HCT116 (cell line): ENCODE data around the gene MYLK. TPM values are rescaled to one million over a fixed set of nuclear protein-coding genes. Genes with fewer than 3 reads are reported as not detected.

ENCODE experiments used
- ATAC-seq: fragments of 200-7000 bp; cut with Tn5 transposase; 2 replicates; pipeline ENCODE4 v1.9.1; 2020; ENCODE audit warnings: mild to moderate bottlenecking, moderate library complexity
- BruUV-seq: library from RNA; stranded (reverse); fragments of 400-500 nt; replicated peaks from 2 replicates; lab custom pipeline; 2021; lab: Mats Ljungman, UMichigan
- CTCF ChIA-PET: fragments of 300-600 bp; sonication (Branson Sonifier 250); formaldehyde crosslinking; loops from one replicate; lab custom pipeline; 2021; ENCODE audit warnings: antibody characterized with exemption; lab: Charles Lee
- POLR2A ChIA-PET: fragments of 300-600, 350-600 bp; sonication (Branson Sonifier 250); formaldehyde crosslinking; loops from one replicate; lab custom pipeline; 2021; ENCODE audit warnings: antibody characterized with exemption; lab: Charles Lee
- RAD21 ChIA-PET, 2 experiments: fragments of 300-600 bp; sonication (Branson Sonifier 250); formaldehyde crosslinking; loops; one replicate each; lab custom pipeline; 2023; ENCODE audit warnings: low total read pairs in 2 of 2; ENCODE audit not compliant: uncharacterized antibody in 2 of 2, unreplicated experiment in 2 of 2, low non-redundant PET in 1 of 2; lab: Charles Lee
- DNase-seq: peaks from one replicate; pipeline ENCODE4 v3.0.0-alpha.2; 2010; ENCODE audit warnings: low read depth, low spot score
- H2AFZ ChIP-seq: fragments of 200-600 bp; shearing (Covaris generic), sonication (generic); 2 replicates; pipeline ENCODE4 v1.6.1; 2017; ENCODE audit warnings: low read depth, mixed run types, mixed read lengths, antibody characterized with exemption, low read length; ENCODE audit not compliant: poor library complexity, severe bottlenecking
- H3K27ac ChIP-seq: 2 replicates; pipeline ENCODE4 v1.5.1; 2012; ENCODE audit warnings: low read depth, low read length
- H3K27me3 ChIP-seq: fragments of 200-600 bp; sonication (generic); 2 replicates; pipeline ENCODE4 v1.6.1; 2016; ENCODE audit warnings: mixed run types, low read length, mixed read lengths; ENCODE audit not compliant: insufficient read depth
- H3K36me3 ChIP-seq, 2 experiments: fragments of 200-500 bp in 1 of 2; fragments of 200-600 bp in 1 of 2; sonication (Bioruptor generic) in 1 of 2; sonication (generic) in 1 of 2; 2 replicates each; pipeline versions ENCODE4 v1.5.1 to v1.6.1; 2014 to 2016; ENCODE audit warnings: low read length in 2 of 2, inconsistent platforms in 1 of 2, mixed read lengths in 1 of 2, mixed run types in 1 of 2; ENCODE audit not compliant: insufficient read depth in 2 of 2, control insufficient read depth in 1 of 2
- H3K4me1 ChIP-seq, 2 experiments: fragments of 200-600 bp in 1 of 2; sonication (generic) in 1 of 2; 2 replicates each; pipeline versions ENCODE4 v1.5.1 to v1.6.1; 2012 to 2017; ENCODE audit warnings: low read length in 2 of 2, inconsistent platforms in 1 of 2, mild to moderate bottlenecking in 1 of 2, mixed read lengths in 1 of 2, mixed run types in 1 of 2, moderate library complexity in 1 of 2; ENCODE audit not compliant: insufficient read depth in 2 of 2, control insufficient read depth in 1 of 2
- H3K4me2 ChIP-seq: fragments of 200-600 bp; sonication (generic); 2 replicates; pipeline ENCODE4 v1.6.1; 2017; ENCODE audit warnings: mixed run types, low read length, mixed read lengths
- H3K4me3 ChIP-seq, 2 experiments: fragments of 200-600 bp in 1 of 2; sonication (generic) in 1 of 2; replicated peaks in 1 of 2; 2 replicates each; pipeline ENCODE4 v1.5.1; 2011 to 2016; ENCODE audit warnings: low read length in 2 of 2, control low read depth in 1 of 2, low read depth in 1 of 2, mild to moderate bottlenecking in 1 of 2, mixed read lengths in 1 of 2, mixed run types in 1 of 2
- H3K79me2 ChIP-seq: fragments of 200-600 bp; sonication (generic); 2 replicates; pipeline ENCODE4 v1.6.1; 2017; ENCODE audit warnings: mild to moderate bottlenecking, mixed run types, low read length, moderate library complexity, mixed read lengths; ENCODE audit not compliant: insufficient read depth
- H3K9ac ChIP-seq: fragments of 200-600 bp; sonication (generic); 2 replicates; pipeline ENCODE4 v1.6.1; 2016; ENCODE audit warnings: low read length, mixed read lengths
- H3K9me2 ChIP-seq: fragments of 200-600 bp; sonication (generic), shearing (Covaris generic); 2 replicates; pipeline ENCODE4 v1.6.1; 2017; ENCODE audit warnings: mixed run types, mild to moderate bottlenecking, moderate library complexity; ENCODE audit not compliant: insufficient read depth
- H3K9me3 ChIP-seq, 2 experiments: fragments of 200-500 bp in 1 of 2; fragments of 200-600 bp in 1 of 2; sonication (Bioruptor generic) in 1 of 2; sonication (generic) in 1 of 2; 2 replicates each; pipeline ENCODE4 v1.6.1; 2014 to 2017; ENCODE audit warnings: low read length in 2 of 2, mixed read lengths in 2 of 2, inconsistent platforms in 1 of 2, low read depth in 1 of 2, mild to moderate bottlenecking in 1 of 2, mixed run types in 1 of 2, moderate library complexity in 1 of 2; ENCODE audit not compliant: control insufficient read depth in 1 of 2, insufficient read depth in 1 of 2
- H4K20me1 ChIP-seq: fragments of 200-600 bp; sonication (generic), shearing (Covaris generic); 2 replicates; pipeline ENCODE4 v1.6.1; 2017; ENCODE audit warnings: mixed run types, mild to moderate bottlenecking, moderate library complexity; ENCODE audit not compliant: insufficient read depth
- CEBPB ChIP-seq: IDR thresholded peaks from 2 replicates; pipeline ENCODE4 v1.6.1; 2012; ENCODE audit warnings: low read depth
- ELF1 ChIP-seq: IDR thresholded peaks from 2 replicates; pipeline ENCODE4 v1.6.1; 2012; ENCODE audit warnings: low read depth, borderline replicate concordance
- FOSL1 ChIP-seq: IDR thresholded peaks from 2 replicates; pipeline ENCODE4 v1.6.1; 2012; ENCODE audit warnings: low read depth
- RAD21 ChIP-seq: IDR thresholded peaks from 2 replicates; pipeline ENCODE4 v1.6.1; 2012; ENCODE audit warnings: low read depth, mild to moderate bottlenecking
- SRF ChIP-seq: IDR thresholded peaks from 2 replicates; pipeline ENCODE4 v1.6.1; 2012; ENCODE audit warnings: low read depth
- TCF7L2 ChIP-seq: IDR thresholded peaks from 2 replicates; pipeline ENCODE4 v1.7.0; 2011; ENCODE audit warnings: borderline replicate concordance, inconsistent platforms; ENCODE audit not compliant: insufficient read depth, insufficient read length; ENCODE audit errors: extremely low read depth
- intact Hi-C: fragments of 100-400 bp; cut with micrococcal nuclease; formaldehyde crosslinking; loops from 2 replicates; pipeline ENCODE4 v1.10.0; 2022
- total RNA-seq: library from RNA; stranded (reverse); gene quantifications from one replicate; pipeline ENCODE4 v1.2.1, GENCODE V29; 2021; ENCODE audit not compliant: unreplicated experiment
- TF ChIP-seq, protein P1 (sequence below), 3 experiments: fragments of 200-600 bp in 1 of 3; sonication (generic) in 1 of 3; IDR thresholded peaks in 2 of 3; conservative IDR thresholded peaks in 1 of 3; 2 replicates each; pipeline ENCODE4 v1.5.1; 2012 to 2017; ENCODE audit warnings: low read depth in 2 of 3, low read length in 2 of 3, antibody characterized with exemption in 1 of 3, borderline replicate concordance in 1 of 3, control low read depth in 1 of 3, mild to moderate bottlenecking in 1 of 3, mixed read lengths in 1 of 3, mixed run types in 1 of 3, moderate library complexity in 1 of 3; ENCODE audit not compliant: insufficient read depth in 1 of 3
- TF ChIP-seq, protein P2 (sequence below): IDR thresholded peaks from 2 replicates; pipeline ENCODE4 v1.6.1; 2011; ENCODE audit warnings: mild to moderate bottlenecking, low read length, moderate library complexity; ENCODE audit not compliant: insufficient replicate concordance; ENCODE audit errors: extremely low read depth

MYLK gene
- total RNA-seq, 1 experiment from 2014 or later, result 3.8 TPM

DNA sequence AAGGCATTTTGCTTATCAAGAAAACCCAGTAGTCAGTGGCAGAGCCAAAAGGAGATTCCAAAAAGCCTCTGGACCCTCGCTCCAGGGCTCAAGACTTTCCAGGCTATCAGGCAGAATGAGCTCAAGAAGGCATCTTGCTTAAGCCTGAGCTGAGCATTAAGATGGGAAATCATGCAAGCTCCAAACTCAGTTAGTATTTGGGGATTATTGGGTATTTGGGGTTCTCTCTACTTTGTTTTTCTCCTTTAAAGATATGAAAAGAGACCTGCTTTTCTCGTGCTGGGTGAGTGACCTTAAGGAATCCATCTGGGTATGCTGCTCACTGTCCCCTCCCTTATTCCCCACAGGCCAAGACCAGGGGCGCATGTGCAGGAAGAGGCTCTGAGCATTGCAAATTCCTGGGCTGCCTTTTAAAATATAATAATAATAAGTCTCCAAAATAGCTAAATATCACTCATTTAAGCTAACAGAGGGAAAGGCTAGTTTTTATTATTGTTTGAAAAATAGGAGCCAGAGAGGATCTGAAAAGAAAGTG lies 223.9 kb downstream of the MYLK start (continued):
- TF ChIP-seq, protein P1, sequence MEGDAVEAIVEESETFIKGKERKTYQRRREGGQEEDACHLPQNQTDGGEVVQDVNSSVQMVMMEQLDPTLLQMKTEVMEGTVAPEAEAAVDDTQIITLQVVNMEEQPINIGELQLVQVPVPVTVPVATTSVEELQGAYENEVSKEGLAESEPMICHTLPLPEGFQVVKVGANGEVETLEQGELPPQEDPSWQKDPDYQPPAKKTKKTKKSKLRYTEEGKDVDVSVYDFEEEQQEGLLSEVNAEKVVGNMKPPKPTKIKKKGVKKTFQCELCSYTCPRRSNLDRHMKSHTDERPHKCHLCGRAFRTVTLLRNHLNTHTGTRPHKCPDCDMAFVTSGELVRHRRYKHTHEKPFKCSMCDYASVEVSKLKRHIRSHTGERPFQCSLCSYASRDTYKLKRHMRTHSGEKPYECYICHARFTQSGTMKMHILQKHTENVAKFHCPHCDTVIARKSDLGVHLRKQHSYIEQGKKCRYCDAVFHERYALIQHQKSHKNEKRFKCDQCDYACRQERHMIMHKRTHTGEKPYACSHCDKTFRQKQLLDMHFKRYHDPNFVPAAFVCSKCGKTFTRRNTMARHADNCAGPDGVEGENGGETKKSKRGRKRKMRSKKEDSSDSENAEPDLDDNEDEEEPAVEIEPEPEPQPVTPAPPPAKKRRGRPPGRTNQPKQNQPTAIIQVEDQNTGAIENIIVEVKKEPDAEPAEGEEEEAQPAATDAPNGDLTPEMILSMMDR (IDR thresholded peaks at IDR 0.05 in 2 of 3, conservative IDR thresholded peaks at IDR 0.05 in 1 of 3; ENCODE audit: borderline replicate concordance in 1 of 3, insufficient read depth in 1 of 3, low read depth in 2 of 3, low read length in 2 of 3), result no peak
- TF ChIP-seq CEBPB (no peak), TCF7L2 (no peak), ELF1 (no peak), FOSL1 (no peak), RAD21 (no peak)

DNA sequence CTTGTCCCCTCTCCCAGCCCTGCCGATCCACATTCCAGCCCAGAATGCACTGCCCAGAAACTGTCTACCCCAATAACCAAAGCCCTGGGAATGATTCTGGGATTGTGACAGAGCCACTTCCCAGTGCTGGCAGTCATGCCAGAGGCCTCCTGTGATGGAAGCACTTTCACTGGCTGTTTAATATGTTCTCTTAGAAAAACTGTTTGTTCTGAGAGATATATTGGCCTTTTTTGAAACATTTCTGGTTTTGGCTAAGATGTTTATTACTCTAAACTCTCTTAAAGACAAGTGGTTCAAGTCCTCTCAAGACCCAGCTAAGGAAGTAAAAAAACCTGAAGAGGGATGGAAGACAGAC lies 225.3 kb downstream of the MYLK start:
- no peak overlapping the region for H2AFZ ChIP-seq
- TF ChIP-seq SRF, result no peak
- TF ChIP-seq, protein P2, sequence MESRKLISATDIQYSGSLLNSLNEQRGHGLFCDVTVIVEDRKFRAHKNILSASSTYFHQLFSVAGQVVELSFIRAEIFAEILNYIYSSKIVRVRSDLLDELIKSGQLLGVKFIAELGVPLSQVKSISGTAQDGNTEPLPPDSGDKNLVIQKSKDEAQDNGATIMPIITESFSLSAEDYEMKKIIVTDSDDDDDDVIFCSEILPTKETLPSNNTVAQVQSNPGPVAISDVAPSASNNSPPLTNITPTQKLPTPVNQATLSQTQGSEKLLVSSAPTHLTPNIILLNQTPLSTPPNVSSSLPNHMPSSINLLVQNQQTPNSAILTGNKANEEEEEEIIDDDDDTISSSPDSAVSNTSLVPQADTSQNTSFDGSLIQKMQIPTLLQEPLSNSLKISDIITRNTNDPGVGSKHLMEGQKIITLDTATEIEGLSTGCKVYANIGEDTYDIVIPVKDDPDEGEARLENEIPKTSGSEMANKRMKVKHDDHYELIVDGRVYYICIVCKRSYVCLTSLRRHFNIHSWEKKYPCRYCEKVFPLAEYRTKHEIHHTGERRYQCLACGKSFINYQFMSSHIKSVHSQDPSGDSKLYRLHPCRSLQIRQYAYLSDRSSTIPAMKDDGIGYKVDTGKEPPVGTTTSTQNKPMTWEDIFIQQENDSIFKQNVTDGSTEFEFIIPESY, result no peak
- no peak for TF ChIP-seq TCF7L2
- no peak for TF ChIP-seq FOSL1
- TF ChIP-seq, protein P1 (IDR thresholded peaks at IDR 0.05 in 2 of 3, conservative IDR thresholded peaks at IDR 0.05 in 1 of 3; ENCODE audit: borderline replicate concordance in 1 of 3, insufficient read depth in 1 of 3, low read depth in 2 of 3, low read length in 2 of 3), result no peak
- no peak overlapping the region for H3K4me2 ChIP-seq
- BruUV-seq, result no TSS peak
- H3K4me1 ChIP-seq, result no peaks in the 10 kb centered on the region
- no peaks in the 10 kb centered on the region for H3K36me3 ChIP-seq
- no peaks in the 10 kb centered on the region for H3K27me3 ChIP-seq
- DNase-seq, result no peak
- ChIA-PET POLR2A (no interaction called here), CTCF (interaction anchor here (1.2 kb wide), 1 partner anchor 17 kb away, joined by 4 read pairs; no protein-coding TSS in a partner anchor), RAD21 (no interaction called here)
- no peak for ATAC-seq
- no peak overlapping the region for H3K27ac ChIP-seq
- intact Hi-C loops, result no loop called here
- no peaks in the 10 kb centered on the region; a peak in 1 of 4 replicates for H3K9me3 ChIP-seq
- H3K9ac ChIP-seq, result no peak overlapping the region
- no peaks in the 10 kb centered on the region for H3K9me2 ChIP-seq
- H4K20me1 ChIP-seq, result no peaks in the 10 kb centered on the region
- H3K79me2 ChIP-seq, result no peaks in the 10 kb centered on the region
- H3K4me3 ChIP-seq, result no peak overlapping the region
